ENCODE data around the gene ZDHHC11.
"Not testable (repeated sequence)": the region's sequence is repeated elsewhere in the genome, so short reads cannot be mapped to it uniquely, and the experiment has no call there.

ZDHHC11 gene

GRCh38 chr5:840974-841435 lies 9.8 kb downstream of the ZDHHC11 start:
- H3K27me3 ChIP-seq (ENCODE audit: control insufficient read depth in 1 of 2, insufficient read depth in 1 of 2, low read length in 2 of 2); H3K27ac ChIP-seq (ENCODE audit: low read length, poor library complexity, severe bottlenecking); H3K23ac ChIP-seq (ENCODE audit: low read length in 2 of 2); H2BK12ac ChIP-seq (ENCODE audit: low read length in 2 of 2); H3K18ac ChIP-seq (ENCODE audit: low read depth in 1 of 2, low read length in 2 of 2); H4K8ac ChIP-seq (ENCODE audit: low read length); H4K91ac ChIP-seq (ENCODE audit: low read length); H3K9me3 ChIP-seq (ENCODE audit: control insufficient read depth, low read length); H3K79me1 ChIP-seq (replicated peaks; ENCODE audit: low read length, poor library complexity, severe bottlenecking); DNase-seq; H3K36me3 ChIP-seq (ENCODE audit: control insufficient read depth in 1 of 2, insufficient read depth in 2 of 2, low read depth in 1 of 2, low read length in 2 of 2); H3K14ac ChIP-seq (ENCODE audit: low read length in 2 of 2); H3K4me2 ChIP-seq (ENCODE audit: low read length, poor library complexity, severe bottlenecking); H3K9ac ChIP-seq (ENCODE audit: low read length); H2BK15ac ChIP-seq (ENCODE audit: low read depth, poor library complexity, severe bottlenecking); H2AK5ac ChIP-seq (ENCODE audit: low read length, severe bottlenecking); H2BK120ac ChIP-seq (ENCODE audit: low read depth, low read length); H2AFZ ChIP-seq (ENCODE audit: low read depth, low read length); H3K4ac ChIP-seq (ENCODE audit: low read depth in 1 of 2, low read length in 2 of 2); H3K4me3 ChIP-seq (ENCODE audit: insufficient read depth in 1 of 2, low read depth in 1 of 2, low read length in 2 of 2); H3K4me1 ChIP-seq (ENCODE audit: control insufficient read depth, insufficient read depth, low read depth, low read length); H2BK5ac ChIP-seq (ENCODE audit: low read depth, low read length, poor library complexity, severe bottlenecking): not testable (repeated sequence)
- WGBS = 91% methylated on average over 9 of the region's 10 CpGs

- H3K4ac ChIP-seq (ENCODE audit: low read depth in 1 of 2, low read length in 2 of 2); H4K8ac ChIP-seq (ENCODE audit: low read length); H3K14ac ChIP-seq (ENCODE audit: low read length in 2 of 2); H2BK5ac ChIP-seq (ENCODE audit: low read depth, low read length, poor library complexity, severe bottlenecking); H3K9ac ChIP-seq (ENCODE audit: low read length); H3K27ac ChIP-seq (ENCODE audit: low read length, poor library complexity, severe bottlenecking); H2BK120ac ChIP-seq (ENCODE audit: low read depth, low read length); H3K27me3 ChIP-seq (ENCODE audit: control insufficient read depth in 1 of 2, insufficient read depth in 1 of 2, low read length in 2 of 2); H3K18ac ChIP-seq (ENCODE audit: low read depth in 1 of 2, low read length in 2 of 2); H2BK12ac ChIP-seq (ENCODE audit: low read length in 2 of 2); H2AK5ac ChIP-seq (ENCODE audit: low read length, severe bottlenecking); H3K9me3 ChIP-seq (ENCODE audit: control insufficient read depth, low read length); DNase-seq; H3K79me1 ChIP-seq (replicated peaks; ENCODE audit: low read length, poor library complexity, severe bottlenecking); H2BK15ac ChIP-seq (ENCODE audit: low read depth, poor library complexity, severe bottlenecking); H3K4me2 ChIP-seq (ENCODE audit: low read length, poor library complexity, severe bottlenecking); H3K4me1 ChIP-seq (ENCODE audit: control insufficient read depth, insufficient read depth, low read depth, low read length); H3K23ac ChIP-seq (ENCODE audit: low read length in 2 of 2); H3K36me3 ChIP-seq (ENCODE audit: control insufficient read depth in 1 of 2, insufficient read depth in 2 of 2, low read depth in 1 of 2, low read length in 2 of 2); H3K4me3 ChIP-seq (ENCODE audit: insufficient read depth in 1 of 2, low read depth in 1 of 2, low read length in 2 of 2); H4K91ac ChIP-seq (ENCODE audit: low read length); H2AFZ ChIP-seq (ENCODE audit: low read depth, low read length): not testable (repeated sequence)
- 89% methylated on average over 19 of the region's 21 CpGs for WGBS
These were observed 10.4 kb downstream of the ZDHHC11 start for GRCh38 chr5:840118-840973.

GRCh38 chr5:838431-838851 lies 12.3 kb downstream of the ZDHHC11 start:
- not testable (repeated sequence) for H3K4me3 ChIP-seq (ENCODE audit: insufficient read depth in 1 of 2, low read depth in 1 of 2, low read length in 2 of 2); H2BK120ac ChIP-seq (ENCODE audit: low read depth, low read length); H4K91ac ChIP-seq (ENCODE audit: low read length); H2AFZ ChIP-seq (ENCODE audit: low read depth, low read length); DNase-seq; H4K8ac ChIP-seq (ENCODE audit: low read length); H3K27ac ChIP-seq (ENCODE audit: low read length, poor library complexity, severe bottlenecking); H2BK12ac ChIP-seq (ENCODE audit: low read length in 2 of 2); H3K23ac ChIP-seq (ENCODE audit: low read length in 2 of 2); H3K18ac ChIP-seq (ENCODE audit: low read depth in 1 of 2, low read length in 2 of 2); H3K79me1 ChIP-seq (replicated peaks; ENCODE audit: low read length, poor library complexity, severe bottlenecking); H3K4me2 ChIP-seq (ENCODE audit: low read length, poor library complexity, severe bottlenecking); H3K4ac ChIP-seq (ENCODE audit: low read depth in 1 of 2, low read length in 2 of 2); H2AK5ac ChIP-seq (ENCODE audit: low read length, severe bottlenecking); H3K4me1 ChIP-seq (ENCODE audit: control insufficient read depth, insufficient read depth, low read depth, low read length); H3K9me3 ChIP-seq (ENCODE audit: control insufficient read depth, low read length); H3K27me3 ChIP-seq (ENCODE audit: control insufficient read depth in 1 of 2, insufficient read depth in 1 of 2, low read length in 2 of 2); H3K9ac ChIP-seq (ENCODE audit: low read length); H2BK15ac ChIP-seq (ENCODE audit: low read depth, poor library complexity, severe bottlenecking); H3K36me3 ChIP-seq (ENCODE audit: control insufficient read depth in 1 of 2, insufficient read depth in 2 of 2, low read depth in 1 of 2, low read length in 2 of 2); H2BK5ac ChIP-seq (ENCODE audit: low read depth, low read length, poor library complexity, severe bottlenecking)
- 90% methylated on average over 10 of the region's 10 CpGs for WGBS
- H3K14ac ChIP-seq (ENCODE audit: low read length in 2 of 2) = peak overlapping the region in 1 of 2 experiments; percentile 11

GRCh38 chr5:837621-838121 lies 13.1 kb downstream of the ZDHHC11 start:
- not testable (repeated sequence) for H2AK5ac ChIP-seq (ENCODE audit: low read length, severe bottlenecking); H2BK12ac ChIP-seq (ENCODE audit: low read length in 2 of 2); H3K4ac ChIP-seq (ENCODE audit: low read depth in 1 of 2, low read length in 2 of 2); H3K4me1 ChIP-seq (ENCODE audit: control insufficient read depth, insufficient read depth, low read depth, low read length); H3K27ac ChIP-seq (ENCODE audit: low read length, poor library complexity, severe bottlenecking); H3K4me3 ChIP-seq (ENCODE audit: insufficient read depth in 1 of 2, low read depth in 1 of 2, low read length in 2 of 2); H3K79me1 ChIP-seq (replicated peaks; ENCODE audit: low read length, poor library complexity, severe bottlenecking); H2BK5ac ChIP-seq (ENCODE audit: low read depth, low read length, poor library complexity, severe bottlenecking); H4K8ac ChIP-seq (ENCODE audit: low read length); H3K23ac ChIP-seq (ENCODE audit: low read length in 2 of 2); H3K27me3 ChIP-seq (ENCODE audit: control insufficient read depth in 1 of 2, insufficient read depth in 1 of 2, low read length in 2 of 2); H2AFZ ChIP-seq (ENCODE audit: low read depth, low read length); H3K36me3 ChIP-seq (ENCODE audit: control insufficient read depth in 1 of 2, insufficient read depth in 2 of 2, low read depth in 1 of 2, low read length in 2 of 2); H3K18ac ChIP-seq (ENCODE audit: low read depth in 1 of 2, low read length in 2 of 2); H2BK120ac ChIP-seq (ENCODE audit: low read depth, low read length); H3K9me3 ChIP-seq (ENCODE audit: control insufficient read depth, low read length); H3K9ac ChIP-seq (ENCODE audit: low read length); H2BK15ac ChIP-seq (ENCODE audit: low read depth, poor library complexity, severe bottlenecking); DNase-seq; H4K91ac ChIP-seq (ENCODE audit: low read length); H3K4me2 ChIP-seq (ENCODE audit: low read length, poor library complexity, severe bottlenecking)
- WGBS = 98% methylated on average over 7 of the region's 14 CpGs
- H3K14ac ChIP-seq (ENCODE audit: low read length in 2 of 2) = peak overlapping the region in 1 of 2 experiments; percentile 65

All from mesenchymal stem cell (in vitro differentiated cells and primary cell).